Renal cortical epithelial cell (primary cell): ENCODE data around the gene C2orf72. TPM values are rescaled to one million over a fixed set of nuclear protein-coding genes. Genes with fewer than 3 reads are reported as not detected.
"Not testable (repeated sequence)": the region's sequence is repeated elsewhere in the genome, so short reads cannot be mapped to it uniquely, and the experiment has no call there.

ENCODE experiments used
- DNase-seq: peaks from one replicate; pipeline ENCODE4 v3.0.0-alpha.2; 2011; ENCODE audit warnings: low read depth
- total RNA-seq: library from RNA; depleted of rRNA; stranded (reverse); fragments of >200 nt; gene quantifications from 2 replicates; pipeline ENCODE4 v1.2.3, GENCODE V29; 2014

The C2orf72 gene
- 0.17 and 0.50 TPM in 2 replicates for total RNA-seq

DNA sequence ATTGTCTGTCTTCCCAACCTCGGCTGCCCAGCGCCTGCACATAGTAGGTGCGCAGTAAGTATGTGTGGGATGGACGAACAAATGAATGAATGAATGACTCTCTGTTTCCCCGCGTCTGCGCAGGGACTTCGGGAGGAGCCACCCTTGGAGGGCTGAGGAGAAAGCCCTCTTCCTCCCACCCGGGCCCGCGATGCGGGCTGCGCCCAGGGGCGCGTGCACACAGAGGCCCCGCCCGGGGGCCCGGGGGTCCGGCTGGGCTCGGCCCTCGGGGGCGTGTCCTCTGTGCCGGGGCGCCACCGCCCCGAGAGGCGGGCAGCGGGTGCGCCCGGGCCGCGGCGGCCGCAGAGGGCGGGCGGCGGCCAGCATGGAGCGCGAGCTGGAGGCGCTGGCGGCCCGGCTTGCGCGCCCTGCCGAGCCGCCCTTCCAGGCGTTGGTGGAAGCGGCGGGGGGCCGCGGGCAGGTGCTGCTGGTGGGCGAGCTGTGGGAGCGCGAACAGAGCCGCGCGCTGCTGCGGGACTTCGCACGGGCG lies at the start of gene C2orf72:
C2orf72 (plus strand) TSS at position 322 of the 529 bp plus-strand sequence; CDS start at position 365, 43 bp downstream.
- DNase-seq: no peak

DNA sequence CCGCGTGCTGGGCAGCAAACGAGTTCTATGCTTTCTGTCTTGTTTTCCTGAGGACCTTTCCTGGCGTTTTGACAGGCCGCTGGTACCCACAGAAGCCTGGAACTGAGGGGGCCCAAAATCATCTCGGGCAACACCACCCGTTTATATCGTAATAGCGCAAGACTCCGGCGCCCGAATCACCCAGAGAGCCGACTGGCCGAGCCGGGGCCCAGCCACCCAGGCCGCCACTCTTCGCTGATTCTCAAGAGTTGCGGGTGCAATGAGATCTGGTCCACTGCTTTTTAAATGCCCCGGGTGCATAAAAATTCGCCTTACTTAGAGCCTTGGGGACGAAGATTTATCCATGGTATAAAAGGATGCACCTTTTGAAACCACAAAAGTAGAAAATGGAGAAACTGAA lies 47.6 kb upstream of the C2orf72 start:
- DNase-seq: no peak

DNA sequence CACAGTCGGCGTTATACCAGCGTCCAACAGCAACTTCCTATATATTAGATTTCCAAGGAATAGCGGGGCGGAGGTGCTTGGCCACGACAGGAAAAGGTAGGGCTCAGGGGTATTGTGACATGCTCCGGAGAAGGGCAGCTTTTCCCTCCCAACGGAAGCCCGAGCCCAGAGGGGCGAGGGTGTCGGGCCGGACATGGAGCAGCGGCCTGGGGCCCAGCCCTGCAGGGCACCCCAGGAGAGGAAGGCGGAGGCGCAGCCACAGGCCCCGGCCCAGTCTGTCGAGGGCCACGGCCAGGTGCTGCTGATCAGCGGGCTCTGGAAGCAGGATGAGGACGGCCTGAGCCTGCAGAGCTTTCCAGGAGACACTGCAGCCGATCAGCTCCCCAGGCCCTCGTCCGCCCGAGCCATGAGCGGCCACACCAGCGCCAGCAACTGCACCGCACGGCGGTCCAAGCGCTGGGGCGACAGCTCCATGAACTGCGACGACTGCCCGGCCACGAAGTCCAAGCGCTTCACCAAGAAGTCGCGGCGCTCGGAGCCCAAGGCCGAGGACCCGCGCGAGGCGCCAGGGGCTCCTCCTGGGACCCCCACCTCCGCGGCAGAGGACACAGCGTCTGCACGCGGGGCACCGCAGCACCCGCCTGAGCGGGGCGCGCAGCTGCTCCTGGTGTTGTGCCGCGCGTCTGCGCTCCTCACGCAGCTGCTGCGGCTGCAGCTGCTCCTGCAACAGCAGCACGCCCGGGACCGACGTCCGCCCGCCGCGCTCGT lies 47.0 kb upstream of the C2orf72 start:
- no peak for DNase-seq

DNA sequence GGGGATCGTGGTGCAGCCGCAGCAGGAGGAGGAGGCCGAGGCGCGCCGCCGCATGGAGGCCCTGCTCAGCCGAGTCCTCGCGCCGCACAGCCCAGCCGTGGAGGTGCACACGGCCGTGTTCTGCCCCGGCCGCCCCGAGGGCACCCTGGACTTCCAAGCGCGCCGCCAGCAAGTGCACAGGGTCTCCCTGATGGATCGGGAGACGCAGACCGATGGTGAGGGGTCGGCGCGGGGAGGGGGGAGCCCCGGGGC lies 46.5 kb upstream of the C2orf72 start:
- DNase-seq: no peak

DNA sequence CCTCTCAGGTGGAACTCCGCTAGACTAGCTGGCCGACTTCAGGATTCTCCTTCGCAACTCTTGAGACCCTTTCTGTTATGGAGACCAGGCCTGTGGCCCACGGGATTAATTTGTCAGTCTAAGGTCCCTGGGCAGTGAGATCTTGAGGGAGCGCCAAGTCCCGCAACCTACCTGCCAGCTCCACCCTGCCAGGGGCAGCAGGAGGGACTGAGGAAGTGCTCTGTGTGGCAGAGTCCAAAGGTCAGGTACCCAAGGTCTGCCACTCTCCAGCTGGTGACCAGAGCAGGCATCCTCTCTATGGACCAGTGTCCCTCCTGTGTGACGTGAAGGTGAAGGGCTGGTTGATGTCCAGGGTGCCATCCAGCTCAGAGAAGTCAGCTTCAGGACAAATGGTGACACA lies 45.7 kb upstream of the C2orf72 start:
- no peak for DNase-seq

DNA sequence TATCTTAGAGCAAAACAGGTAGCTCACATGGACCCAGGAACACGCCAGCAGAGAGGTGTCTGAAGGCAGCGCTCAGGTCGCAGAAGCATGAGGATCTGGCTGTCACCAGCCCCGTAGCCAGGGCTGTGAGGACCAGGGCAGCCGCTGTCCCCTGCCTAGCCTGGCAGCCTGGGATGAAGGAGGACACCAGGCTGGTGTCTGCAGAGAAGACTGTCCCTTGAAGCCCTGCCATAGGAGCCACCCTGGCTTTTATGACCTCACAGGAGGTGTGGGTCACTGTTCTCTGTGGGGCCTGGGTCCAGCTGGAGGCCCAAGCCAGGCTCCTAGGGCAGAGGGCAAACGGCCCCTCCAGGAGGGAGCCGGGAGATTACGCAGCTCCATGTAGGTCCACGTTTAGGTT lies 41.5 kb upstream of the C2orf72 start, which contains the start of gene SPATA3:
SPATA3 (plus strand) TSS at position 301 of the 400 bp plus-strand sequence. CDS start 113 bp downstream, outside the sequence.
- DNase-seq: no peak

DNA sequence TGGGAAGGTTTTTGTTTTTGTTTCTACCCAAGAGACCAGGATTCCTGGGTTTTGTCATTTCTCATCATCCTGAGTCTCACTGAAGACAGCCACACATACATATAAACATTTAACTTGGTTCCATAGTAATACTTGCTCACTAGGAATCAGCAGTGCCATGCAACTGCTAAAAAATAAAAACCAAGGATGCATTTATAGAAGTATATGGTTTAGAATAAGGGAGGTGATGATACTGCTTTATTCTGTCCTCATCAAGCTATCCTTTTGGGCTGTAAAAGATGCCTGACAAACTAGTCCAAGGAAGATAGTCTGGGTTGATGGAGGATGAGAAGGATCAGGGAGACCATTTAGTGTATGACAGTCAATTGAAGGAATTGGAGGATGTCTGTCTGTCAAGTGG lies 40.7 kb upstream of the C2orf72 start:
- DNase-seq: no peak

DNA sequence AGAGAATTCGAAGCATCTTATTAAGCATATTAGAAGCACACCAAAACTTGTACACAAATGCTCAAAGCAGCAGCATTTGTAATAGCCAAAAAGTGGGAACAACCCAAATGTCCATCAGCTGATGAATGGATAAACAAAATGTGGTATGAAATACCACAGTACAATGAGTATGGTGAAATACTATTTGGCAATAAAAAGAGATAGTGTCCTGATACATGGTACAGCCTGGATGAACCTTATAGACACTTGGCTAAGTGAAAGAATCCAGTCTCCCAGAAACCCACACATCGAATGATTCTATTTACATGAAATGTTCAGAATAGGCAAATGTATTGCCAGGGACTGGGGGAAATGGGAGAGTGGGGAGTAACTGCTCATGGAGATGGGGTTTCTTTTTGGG lies 38.4 kb upstream of the C2orf72 start:
- no peak for DNase-seq

DNA sequence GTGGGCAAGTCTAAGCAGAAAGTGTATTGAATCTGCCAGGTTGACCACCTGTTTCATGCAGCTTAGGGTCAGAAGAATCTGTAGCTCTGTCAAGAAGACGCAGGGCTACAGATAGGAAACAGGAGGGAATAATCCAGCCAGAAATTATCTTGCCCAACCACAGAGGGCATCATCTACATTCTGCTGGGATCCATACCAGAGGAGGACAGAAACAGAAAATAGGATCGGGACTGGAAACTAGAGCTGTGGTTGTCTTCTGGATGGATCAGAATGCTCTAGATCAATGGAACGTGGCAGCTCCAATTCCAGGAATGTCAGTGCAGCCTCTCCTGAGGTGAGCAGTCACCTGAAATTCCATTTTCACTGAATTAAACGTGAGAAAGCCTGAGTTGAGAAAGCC lies 37.8 kb upstream of the C2orf72 start:
- no peak for DNase-seq

DNA sequence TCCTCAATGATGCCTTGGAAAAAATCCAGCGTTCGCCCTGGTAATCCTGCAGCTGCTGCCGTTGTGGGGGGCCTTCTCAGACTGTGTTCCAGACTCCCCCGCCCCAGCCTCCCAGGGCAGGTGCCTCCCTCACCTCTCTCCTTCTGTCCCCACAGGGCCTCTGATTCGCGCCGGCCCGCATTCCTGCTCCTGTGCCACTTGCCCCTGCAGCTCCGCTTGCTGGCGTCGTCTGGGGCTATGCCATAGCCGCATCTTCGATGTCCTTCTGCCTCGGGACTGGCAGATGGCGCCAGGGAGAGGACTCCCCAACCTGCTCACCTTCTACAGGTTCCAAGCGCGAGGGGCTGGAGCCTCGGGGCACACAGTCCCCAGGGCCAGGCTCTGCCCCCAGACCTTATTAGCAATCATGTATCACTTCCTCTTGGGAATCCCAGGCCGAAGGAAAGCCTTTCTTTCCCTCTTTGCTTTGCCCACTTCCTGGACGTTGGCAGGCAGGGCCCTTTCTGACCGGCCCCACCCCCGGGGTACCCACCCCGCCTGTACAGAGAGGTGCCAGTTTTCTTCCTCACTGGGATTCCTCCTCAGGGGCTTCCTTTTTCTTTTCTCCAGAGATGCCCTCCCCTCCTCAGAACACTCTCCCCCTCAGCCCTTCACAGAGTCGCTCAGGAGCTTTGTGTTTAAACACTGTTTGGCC lies 37.0 kb upstream of the C2orf72 start:
- no peak for DNase-seq

DNA sequence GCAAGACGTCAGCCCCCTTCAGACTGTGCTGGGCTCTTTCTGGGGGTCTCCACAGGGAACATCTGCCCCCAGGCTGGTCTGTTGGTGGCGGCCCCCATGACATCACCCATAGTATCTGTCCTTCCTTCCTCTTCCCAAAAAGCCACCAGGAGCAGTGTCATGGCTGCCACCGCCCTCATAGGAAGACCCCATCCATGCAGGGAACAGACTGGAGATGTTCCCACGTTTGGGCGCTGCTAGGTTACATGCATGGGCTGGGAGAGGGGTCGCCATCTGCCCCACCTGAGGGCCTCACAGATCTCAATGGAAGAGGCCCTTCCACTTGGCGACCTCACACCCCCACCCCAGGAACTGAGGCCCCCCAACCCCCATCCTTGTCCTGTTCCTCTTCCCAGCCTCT lies 36.3 kb upstream of the C2orf72 start:
- no peak for DNase-seq

DNA sequence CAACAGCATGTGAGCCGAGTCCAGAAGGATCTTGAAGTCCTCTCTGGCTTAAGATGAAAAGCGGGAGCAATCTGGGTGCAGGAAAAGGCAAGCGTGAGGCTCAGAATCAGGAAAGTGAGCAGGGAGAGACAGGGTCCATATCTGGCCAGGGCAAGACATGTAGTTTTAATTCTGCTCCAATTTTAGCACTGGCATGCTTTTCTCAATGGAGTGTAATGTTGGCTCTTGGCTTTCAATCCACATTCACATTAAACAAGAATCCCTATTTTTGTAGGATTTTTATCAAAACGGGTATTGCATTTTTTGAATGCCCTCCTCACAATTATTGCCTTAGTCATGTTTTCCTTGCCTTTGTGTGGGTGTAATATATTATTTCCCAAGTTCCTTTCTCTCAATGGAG lies 35.4 kb upstream of the C2orf72 start:
- no peak for DNase-seq

DNA sequence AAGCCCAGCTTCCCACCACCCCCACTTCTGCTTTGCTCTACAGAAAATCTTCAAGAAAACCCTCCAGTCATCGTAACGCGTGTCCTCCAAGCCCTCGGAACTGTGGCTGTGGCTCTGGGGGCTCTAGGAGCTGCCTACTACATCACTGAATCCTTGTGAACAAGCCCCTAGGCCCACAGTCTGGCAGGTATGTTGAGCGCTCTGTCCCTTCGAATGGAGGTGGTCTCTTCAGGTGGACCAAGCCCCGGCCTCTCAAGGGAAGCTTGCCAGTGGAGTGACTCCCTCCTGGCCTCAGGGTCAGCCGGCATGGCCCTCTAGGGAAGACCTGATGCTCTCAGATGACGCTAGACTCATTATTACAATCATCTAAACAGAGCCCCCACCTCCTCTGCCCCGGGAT lies 34.7 kb upstream of the C2orf72 start:
- DNase-seq: no peak

DNA sequence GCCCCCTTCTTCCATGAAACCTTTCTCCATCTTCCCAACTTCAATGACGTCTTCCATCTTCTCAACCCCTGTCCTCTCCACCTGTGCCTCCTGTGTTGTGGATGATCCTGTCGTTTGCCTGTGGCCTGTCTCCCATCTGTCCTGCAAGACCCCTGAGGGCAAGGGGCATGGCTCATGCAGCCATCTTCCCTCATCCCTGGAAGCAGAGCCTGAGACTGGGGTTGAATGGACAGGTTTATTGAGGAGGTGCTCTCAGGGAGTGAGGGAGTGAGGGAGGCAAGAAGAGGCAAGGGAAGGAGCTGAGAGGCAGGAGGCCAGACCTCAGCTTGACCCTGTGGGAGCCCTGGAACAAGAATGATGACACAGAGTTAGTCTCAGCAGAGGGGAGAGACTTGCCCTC lies 34.1 kb upstream of the C2orf72 start:
- DNase-seq: no peak

DNA sequence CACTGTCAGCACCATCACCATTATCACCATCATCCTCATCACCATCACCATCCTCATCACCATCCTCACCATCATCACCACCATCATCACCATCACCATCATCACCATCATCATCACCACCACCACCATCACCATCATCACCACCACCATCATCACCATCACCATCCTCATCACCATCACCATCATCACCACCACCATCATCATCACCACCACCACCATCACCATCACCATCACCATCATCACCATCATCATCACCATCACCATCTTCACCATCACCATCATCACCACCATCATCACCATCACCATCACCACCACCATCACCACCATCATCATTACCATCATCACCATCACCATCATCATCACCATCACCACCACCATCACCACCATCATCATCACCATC lies 32.4 kb upstream of the C2orf72 start:
- DNase-seq: not testable (repeated sequence)

DNA sequence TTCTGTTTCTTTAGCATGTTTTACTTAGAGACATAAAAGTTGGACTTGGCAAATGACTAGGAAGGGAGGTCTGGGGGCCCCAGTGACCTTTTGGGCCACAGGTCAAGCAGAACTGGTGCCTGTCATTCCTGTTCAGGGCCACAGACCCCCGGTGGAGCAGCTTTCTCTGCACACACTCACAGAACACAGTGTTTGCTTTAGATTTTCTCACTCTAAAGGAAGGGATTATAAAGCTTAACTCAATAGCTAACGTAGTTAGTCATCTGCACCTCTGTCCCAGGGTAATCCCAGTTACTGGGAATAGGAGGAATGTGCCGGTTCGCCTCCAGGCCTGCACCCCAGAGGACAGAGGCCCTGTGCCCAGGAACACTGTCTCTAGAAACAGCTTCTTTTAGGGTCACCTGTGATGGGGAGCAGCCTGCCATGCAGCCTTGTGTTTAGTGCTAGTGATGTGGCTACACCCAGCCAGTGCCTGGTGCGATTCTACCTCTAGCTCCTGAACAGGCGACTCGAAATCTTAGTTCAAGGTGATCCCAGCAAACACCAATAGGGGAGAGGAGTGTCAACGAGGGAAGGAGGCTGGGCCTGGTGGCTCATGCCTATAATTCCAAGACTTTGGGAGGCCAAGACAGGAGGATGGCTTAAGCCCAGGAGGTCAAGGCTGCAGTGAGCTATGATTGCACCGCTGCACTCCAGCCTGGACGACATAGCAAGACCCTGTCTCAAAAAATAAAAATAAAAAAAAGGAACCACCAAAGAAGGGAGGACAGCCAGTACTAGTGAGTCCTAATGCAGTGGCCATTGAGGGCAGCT lies 29.8 kb upstream of the C2orf72 start:
- DNase-seq: no peak

DNA sequence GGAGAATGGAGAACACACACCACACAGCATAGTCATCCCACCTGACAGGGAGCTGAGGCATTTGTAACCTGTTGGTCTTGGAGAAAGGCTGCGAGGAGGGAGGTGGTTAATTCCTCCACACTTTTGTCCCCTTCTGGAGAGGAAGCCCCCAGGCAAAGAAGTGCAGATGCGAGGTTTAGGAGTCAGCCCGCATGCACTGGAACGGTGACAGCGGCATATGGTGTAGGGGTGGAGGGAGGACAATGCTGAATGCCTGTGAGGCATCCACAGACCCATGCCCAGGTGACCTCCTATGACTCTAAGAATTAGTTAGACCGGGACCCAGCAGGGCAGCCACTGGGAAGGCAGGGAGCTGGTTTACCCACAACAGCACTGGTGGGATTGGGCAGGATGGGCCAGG lies 29.2 kb upstream of the C2orf72 start:
- DNase-seq: no peak

DNA sequence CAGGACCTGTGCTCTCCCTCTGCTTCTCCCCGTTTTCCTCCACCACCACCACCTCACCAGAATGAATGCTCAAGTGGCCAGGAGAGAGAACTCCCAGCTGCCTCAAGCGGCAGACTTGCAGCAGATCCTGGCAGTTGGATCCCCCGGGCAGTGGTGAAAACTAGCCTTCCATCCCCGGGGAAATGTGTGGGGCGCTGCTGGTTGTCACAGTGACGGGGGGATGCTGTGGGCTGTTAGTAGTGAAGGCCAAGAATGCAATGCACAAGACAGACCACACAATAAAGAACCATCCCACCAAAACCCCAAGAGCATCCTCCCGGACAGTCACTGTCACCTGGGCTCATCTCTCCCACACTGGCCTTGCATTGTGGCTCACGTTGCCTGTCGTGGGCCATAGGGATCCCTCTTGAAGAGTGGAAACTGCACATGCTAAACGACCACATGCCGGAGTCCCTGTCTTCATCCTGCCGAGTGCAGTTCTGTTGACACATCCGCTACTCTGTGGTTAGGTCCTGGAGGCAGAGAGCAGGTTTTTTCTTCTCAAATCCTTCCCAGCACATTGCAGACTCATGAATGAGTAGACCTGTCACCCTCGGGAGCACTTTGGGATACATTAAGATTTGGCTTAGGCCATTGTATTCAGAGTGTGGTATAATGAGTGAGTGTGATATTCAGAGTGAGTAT lies 27.9 kb upstream of the C2orf72 start:
- DNase-seq: no peak

DNA sequence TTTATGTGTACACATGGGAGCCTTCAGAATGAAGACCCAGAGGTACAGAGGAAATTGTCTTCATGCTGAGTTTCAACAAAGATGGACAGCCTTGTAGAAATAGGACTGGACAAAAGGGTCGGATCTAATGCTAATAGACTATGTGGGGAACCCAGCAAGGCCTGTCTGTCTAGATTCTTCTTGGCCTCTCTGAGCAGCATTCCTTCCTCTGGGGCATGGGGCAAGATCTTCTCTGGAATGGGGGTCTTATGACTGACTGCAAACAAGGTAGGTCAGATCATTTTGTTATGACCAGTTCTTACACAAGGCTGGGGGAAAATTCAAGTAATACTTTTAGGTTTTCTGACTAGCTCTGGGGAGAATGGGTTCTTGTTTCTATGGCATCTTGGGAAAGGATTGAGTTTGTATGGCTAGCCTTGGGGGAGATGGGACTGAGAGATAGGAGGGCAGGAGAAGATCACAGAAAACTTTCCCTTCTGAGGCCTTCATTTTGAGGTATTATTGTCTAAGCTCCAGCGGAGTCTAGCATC lies 27.1 kb upstream of the C2orf72 start:
- no peak for DNase-seq

DNA sequence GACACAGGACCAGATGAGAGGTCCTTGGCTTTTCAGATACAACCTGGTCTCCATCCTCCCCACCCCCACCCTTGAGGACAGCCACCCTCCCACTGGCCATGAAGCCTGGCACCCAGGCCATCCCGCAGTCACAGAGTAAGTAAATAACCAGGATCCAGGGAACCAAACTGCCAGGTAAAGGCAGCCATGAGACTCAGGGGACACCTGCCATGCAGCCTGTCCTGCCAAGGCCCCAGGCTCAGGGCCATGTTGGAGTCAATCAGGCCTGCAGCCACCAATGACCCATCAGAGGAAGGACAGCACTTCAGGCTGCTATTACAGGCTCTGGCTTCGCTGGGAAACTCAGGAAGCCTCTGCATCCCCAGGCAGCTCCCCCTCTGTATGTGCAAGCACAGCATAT lies 25.8 kb upstream of the C2orf72 start:
- no peak for DNase-seq

DNA sequence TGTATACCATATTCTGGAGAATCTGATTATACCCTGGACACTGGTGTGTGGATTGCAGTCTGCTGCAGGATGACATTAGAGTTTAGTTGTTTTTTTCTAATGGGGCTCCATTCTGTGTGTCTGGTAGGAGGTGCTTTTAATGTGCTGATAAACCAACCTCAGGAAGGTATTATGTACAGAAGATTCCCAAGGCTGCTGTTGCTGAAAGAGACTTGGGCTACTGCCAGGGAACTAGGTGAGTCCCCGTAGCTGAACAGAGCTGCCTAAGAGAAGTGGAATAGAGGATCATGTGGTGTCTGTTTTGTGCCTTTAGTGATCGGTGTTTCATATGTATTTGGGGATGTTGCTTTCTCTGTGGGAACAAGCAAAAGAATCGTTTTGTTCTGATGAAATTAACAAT lies 24.9 kb upstream of the C2orf72 start:
- DNase-seq: no peak

DNA sequence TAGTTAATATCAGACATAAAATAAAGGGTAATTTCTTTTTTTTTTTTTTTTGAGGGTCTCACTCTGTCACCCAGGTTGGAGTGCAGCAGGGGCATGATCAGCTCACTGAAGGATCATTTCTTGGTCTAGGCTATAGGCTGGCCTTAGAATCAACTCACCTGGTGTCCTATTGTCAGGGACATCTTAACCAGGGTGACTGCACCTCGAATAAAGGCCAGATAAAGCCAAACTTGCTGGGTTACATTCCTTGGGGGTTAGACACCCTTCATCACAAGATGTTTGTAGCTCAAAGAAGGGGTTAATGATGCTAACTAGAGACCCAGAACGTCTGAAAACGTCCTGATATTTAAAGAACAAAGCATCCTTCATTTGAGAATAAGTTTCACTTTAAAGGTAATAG lies 23.5 kb upstream of the C2orf72 start:
- DNase-seq: no peak
